ENCODE data around the gene VPS4A.

GRCh38 chr16:69266334-69267063, 44.7 kb upstream of the VPS4A start:
- TF ChIP-seq, protein P1, sequence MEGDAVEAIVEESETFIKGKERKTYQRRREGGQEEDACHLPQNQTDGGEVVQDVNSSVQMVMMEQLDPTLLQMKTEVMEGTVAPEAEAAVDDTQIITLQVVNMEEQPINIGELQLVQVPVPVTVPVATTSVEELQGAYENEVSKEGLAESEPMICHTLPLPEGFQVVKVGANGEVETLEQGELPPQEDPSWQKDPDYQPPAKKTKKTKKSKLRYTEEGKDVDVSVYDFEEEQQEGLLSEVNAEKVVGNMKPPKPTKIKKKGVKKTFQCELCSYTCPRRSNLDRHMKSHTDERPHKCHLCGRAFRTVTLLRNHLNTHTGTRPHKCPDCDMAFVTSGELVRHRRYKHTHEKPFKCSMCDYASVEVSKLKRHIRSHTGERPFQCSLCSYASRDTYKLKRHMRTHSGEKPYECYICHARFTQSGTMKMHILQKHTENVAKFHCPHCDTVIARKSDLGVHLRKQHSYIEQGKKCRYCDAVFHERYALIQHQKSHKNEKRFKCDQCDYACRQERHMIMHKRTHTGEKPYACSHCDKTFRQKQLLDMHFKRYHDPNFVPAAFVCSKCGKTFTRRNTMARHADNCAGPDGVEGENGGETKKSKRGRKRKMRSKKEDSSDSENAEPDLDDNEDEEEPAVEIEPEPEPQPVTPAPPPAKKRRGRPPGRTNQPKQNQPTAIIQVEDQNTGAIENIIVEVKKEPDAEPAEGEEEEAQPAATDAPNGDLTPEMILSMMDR (IDR thresholded peaks at IDR 0.05) = no peak
- no peak for TF ChIP-seq EZH2 (IDR thresholded peaks at IDR 0.05; ENCODE audit: borderline replicate concordance, insufficient read depth, low read depth, low read length, poor library complexity, severe bottlenecking)

Measured in B cell (primary cell).